IMR-90 (cell line): ENCODE measurements around the gene OGFOD3. TPM values are rescaled to one million over a fixed set of nuclear protein-coding genes. Genes with fewer than 3 reads are reported as not detected.

Source experiments
- ATAC-seq: fragments of 200-7000 bp; cut with Tn5 transposase; 2 replicates; pipeline ENCODE4 v1.9.1; 2020; ENCODE audit warnings: low read depth, mild to moderate bottlenecking, moderate library complexity
- BruUV-seq: library from RNA; stranded (reverse); fragments of 400-500 nt; replicated peaks from 2 replicates; lab custom pipeline; 2021; lab: Mats Ljungman, UMichigan
- CTCF ChIA-PET: fragments of 300-600 bp; formaldehyde crosslinking; extraction: SDS; loops from one replicate; lab custom pipeline; 2021; ENCODE audit warnings: antibody characterized with exemption; lab: Yijun Ruan, JAX
- POLR2A ChIA-PET: fragments of 300-600 bp; sonication (Branson Sonifier 250); formaldehyde crosslinking; loops from one replicate; lab custom pipeline; 2022; ENCODE audit warnings: antibody characterized with exemption; ENCODE audit not compliant: unreplicated experiment; lab: Charles Lee
- DNase-seq: peaks from one replicate; pipeline ENCODE4 v3.0.0; 2013
- H2AFZ ChIP-seq: replicated peaks from 2 replicates; pipeline ENCODE3; 2013; ENCODE audit warnings: low read length, mild to moderate bottlenecking; ENCODE audit not compliant: poor library complexity
- H2AK5ac ChIP-seq: 2 replicates; pipeline ENCODE4 v1.6.1; 2013; ENCODE audit warnings: low read depth, low read length, inconsistent platforms
- H2AK9ac ChIP-seq: replicated peaks from 2 replicates; pipeline ENCODE3; 2013; ENCODE audit warnings: mild to moderate bottlenecking, low read depth, low read length, moderate library complexity; ENCODE audit not compliant: poor library complexity
- H2BK120ac ChIP-seq: 2 replicates; pipeline ENCODE4 v1.6.1; 2013; ENCODE audit warnings: low read depth, low read length, inconsistent platforms
- H2BK15ac ChIP-seq: 3 replicates; pipeline ENCODE4 v1.6.1; 2013; ENCODE audit warnings: low read depth, low read length, inconsistent platforms
- H2BK20ac ChIP-seq: 2 replicates; pipeline ENCODE4 v1.6.1; 2013; ENCODE audit warnings: low read depth, mild to moderate bottlenecking, inconsistent platforms, low read length, moderate library complexity
- H2BK5ac ChIP-seq: 2 replicates; pipeline ENCODE4 v1.6.1; 2013; ENCODE audit warnings: mild to moderate bottlenecking, low read depth, low read length, inconsistent platforms; ENCODE audit not compliant: poor library complexity, severe bottlenecking
- H3K14ac ChIP-seq: replicated peaks from 2 replicates; pipeline ENCODE4 v1.6.1; 2013; ENCODE audit warnings: low read depth, low read length, inconsistent platforms
- H3K18ac ChIP-seq: 2 replicates; pipeline ENCODE4 v1.6.1; 2013; ENCODE audit warnings: low read depth, low read length, control low read depth
- H3K23ac ChIP-seq: 2 replicates; pipeline ENCODE4 v1.6.1; 2013; ENCODE audit warnings: low read depth, low read length, inconsistent platforms
- H3K27ac ChIP-seq: 2 replicates; pipeline ENCODE4 v1.5.1; 2013; ENCODE audit warnings: mild to moderate bottlenecking, control low read depth, low read length; ENCODE audit not compliant: insufficient read depth
- H3K27me3 ChIP-seq: 2 replicates; pipeline ENCODE4 v1.6.1; 2013; ENCODE audit warnings: low read length; ENCODE audit not compliant: control insufficient read depth, insufficient read depth
- H3K36me3 ChIP-seq: 2 replicates; pipeline ENCODE4 v1.6.1; 2013; ENCODE audit warnings: low read length, mixed read lengths; ENCODE audit not compliant: control insufficient read depth, insufficient read depth
- H3K4ac ChIP-seq: 2 replicates; pipeline ENCODE4 v1.6.1; 2013; ENCODE audit warnings: low read depth, low read length, inconsistent platforms
- H3K4me1 ChIP-seq: 2 replicates; pipeline ENCODE4 v1.6.1; 2013; ENCODE audit warnings: low read length, mixed read lengths; ENCODE audit not compliant: control insufficient read depth, insufficient read depth
- H3K4me2 ChIP-seq: 2 replicates; pipeline ENCODE4 v1.6.1; 2013; ENCODE audit warnings: low read depth, mild to moderate bottlenecking, control low read depth, low read length, moderate library complexity
- H3K4me3 ChIP-seq: 2 replicates; pipeline ENCODE4 v1.5.1; 2013; ENCODE audit warnings: low read depth, mild to moderate bottlenecking, control low read depth, low read length, moderate library complexity; ENCODE audit not compliant: insufficient read depth
- H3K56ac ChIP-seq: 2 replicates; pipeline ENCODE4 v1.6.1; 2013; ENCODE audit warnings: low read length, inconsistent platforms; ENCODE audit not compliant: insufficient read depth; ENCODE audit errors: extremely low read depth
- H3K79me1 ChIP-seq, 2 experiments: 2 replicates each; pipeline ENCODE4 v1.6.1; 2013; ENCODE audit warnings: low read length in 2 of 2, inconsistent platforms in 1 of 2, low read depth in 1 of 2
- H3K9ac ChIP-seq: 2 replicates; pipeline ENCODE4 v1.6.1; 2013; ENCODE audit warnings: low read depth, low read length, control low read depth
- H3K9me1 ChIP-seq: 2 replicates; pipeline ENCODE4 v1.6.1; 2013; ENCODE audit warnings: low read length, inconsistent platforms; ENCODE audit not compliant: insufficient read depth
- H3K9me3 ChIP-seq: 2 replicates; pipeline ENCODE4 v1.6.1; 2013; ENCODE audit warnings: low read length; ENCODE audit not compliant: control insufficient read depth, insufficient read depth
- H4K20me1 ChIP-seq: 2 replicates; pipeline ENCODE4 v1.6.1; 2013; ENCODE audit warnings: low read length, inconsistent platforms; ENCODE audit not compliant: insufficient read depth
- H4K5ac ChIP-seq: 2 replicates; pipeline ENCODE4 v1.6.1; 2013; ENCODE audit warnings: mild to moderate bottlenecking, low read depth, low read length, control low read depth
- H4K8ac ChIP-seq, 2 experiments: 2 replicates each; pipeline ENCODE4 v1.6.1; 2013; ENCODE audit warnings: low read depth in 2 of 2, low read length in 2 of 2, control low read depth in 1 of 2, inconsistent platforms in 1 of 2
- H4K91ac ChIP-seq: 2 replicates; pipeline ENCODE4 v1.6.1; 2013; ENCODE audit warnings: low read depth, low read length, inconsistent platforms; ENCODE audit not compliant: insufficient read depth
- BHLHE40 ChIP-seq: fragments of 150-350 bp; IDR thresholded peaks from 2 replicates; pipeline ENCODE4 v1.6.1; 2016; ENCODE audit warnings: mild to moderate bottlenecking, low read depth, low read length
- CEBPB ChIP-seq: IDR thresholded peaks from 2 replicates; pipeline ENCODE4 v1.6.1; 2012; ENCODE audit warnings: low read depth, low read length, improper control_type of control experiment
- CHD1 ChIP-seq: IDR thresholded peaks from 2 replicates; pipeline ENCODE4 v1.6.1; 2012; ENCODE audit warnings: low read depth, low read length, improper control_type of control experiment
- FOS ChIP-seq: fragments of 150-350 bp; IDR thresholded peaks from 2 replicates; pipeline ENCODE4 v1.6.1; 2016; ENCODE audit warnings: low read depth, low read length
- MAFK ChIP-seq: IDR thresholded peaks from 2 replicates; pipeline ENCODE4 v1.6.1; 2012; ENCODE audit warnings: low read depth, low read length, improper control_type of control experiment
- MAZ ChIP-seq: IDR thresholded peaks from 2 replicates; pipeline ENCODE4 v1.6.1; 2012; ENCODE audit warnings: low read depth, mild to moderate bottlenecking, low read length, improper control_type of control experiment, moderate library complexity, borderline replicate concordance
- MXI1 ChIP-seq: IDR thresholded peaks from 2 replicates; pipeline ENCODE4 v1.6.1; 2012; ENCODE audit warnings: low read depth, mild to moderate bottlenecking, low read length, moderate library complexity, borderline replicate concordance
- NFE2L2 ChIP-seq: fragments of 150-350 bp; IDR thresholded peaks from 2 replicates; pipeline ENCODE4 v1.6.1; 2016; ENCODE audit warnings: low read depth, mild to moderate bottlenecking, low read length
- POLR2A ChIP-seq: IDR thresholded peaks from 2 replicates; pipeline ENCODE4 v1.6.1; 2012; ENCODE audit warnings: mild to moderate bottlenecking, low read depth, low read length
- RAD21 ChIP-seq: IDR thresholded peaks from 2 replicates; pipeline ENCODE4 v1.6.1; 2012; ENCODE audit warnings: low read length, improper control_type of control experiment
- RCOR1 ChIP-seq: IDR thresholded peaks from 2 replicates; pipeline ENCODE4 v1.6.1; 2012; ENCODE audit warnings: mild to moderate bottlenecking, low read length, improper control_type of control experiment; ENCODE audit not compliant: insufficient replicate concordance
- RFX5 ChIP-seq: IDR thresholded peaks from 2 replicates; pipeline ENCODE4 v1.8.0; 2012; ENCODE audit warnings: low read depth, mild to moderate bottlenecking, low read length, moderate library complexity
- SMC3 ChIP-seq: fragments of 150-350 bp; IDR thresholded peaks from 2 replicates; pipeline ENCODE4 v1.6.1; 2016; ENCODE audit warnings: low read depth, mild to moderate bottlenecking, antibody characterized with exemption, low read length, moderate library complexity
- USF2 ChIP-seq: fragments of 150-350 bp; IDR thresholded peaks from 2 replicates; pipeline ENCODE4 v1.6.1; 2017; ENCODE audit warnings: mild to moderate bottlenecking, antibody characterized with exemption, low read length, low read depth
- WGBS, 2 experiments: methylation state at CpG; one replicate each; pipeline versions ENCODE4 v1.1.5 to v1.1.7; 2013; ENCODE audit warnings: missing lambda C conversion rate in 2 of 2; ENCODE audit not compliant: insufficient read length in 1 of 2; ENCODE audit errors: extremely low coverage in 2 of 2; 5-methylcytosine and 5-hydroxymethylcytosine counted together
- dilution Hi-C: fragments of 300-500 bp; cut with HindIII; formaldehyde crosslinking; loops from one replicate; pipeline ENCODE4 v1.14.3; 2018; ENCODE audit warnings: low sequenced_read_pairs; ENCODE audit not compliant: unreplicated experiment
- in situ Hi-C: fragments of 300-500 bp; cut with MboI; formaldehyde crosslinking; loops from 3 replicates; pipeline ENCODE4 v1.14.3; 2019; ENCODE audit warnings: low sequenced_read_pairs, inconsistent platforms, mixed read lengths
- intact Hi-C: fragments of 100-400 bp; cut with micrococcal nuclease; formaldehyde crosslinking; loops from 2 replicates; pipeline ENCODE4 v1.10.0; 2022
- polyA plus RNA-seq, 3 experiments: library from polyadenylated mRNA; depleted of rRNA; stranded (reverse); fragments of >200 nt; gene quantifications; 2 replicates each; pipeline ENCODE4 v1.2.3, GENCODE V29; 2012; ENCODE audit warnings: low replicate concordance in 1 of 3
- total RNA-seq: library from RNA; depleted of rRNA; stranded (reverse); fragments of >200 nt; gene quantifications from 2 replicates; pipeline ENCODE4 v1.2.3, GENCODE V29; 2012
- TF ChIP-seq, protein P1 (sequence below): fragments of 150-350 bp; IDR thresholded peaks from 2 replicates; pipeline ENCODE4 v1.6.1; 2016; ENCODE audit warnings: low read depth, mild to moderate bottlenecking, low read length, moderate library complexity, borderline replicate concordance

Gene OGFOD3
- total and polyA plus RNA-seq, 2 of the 4 experiments (the other 2 are of a cell fraction): 25.3 to 33.4 TPM

DNA sequence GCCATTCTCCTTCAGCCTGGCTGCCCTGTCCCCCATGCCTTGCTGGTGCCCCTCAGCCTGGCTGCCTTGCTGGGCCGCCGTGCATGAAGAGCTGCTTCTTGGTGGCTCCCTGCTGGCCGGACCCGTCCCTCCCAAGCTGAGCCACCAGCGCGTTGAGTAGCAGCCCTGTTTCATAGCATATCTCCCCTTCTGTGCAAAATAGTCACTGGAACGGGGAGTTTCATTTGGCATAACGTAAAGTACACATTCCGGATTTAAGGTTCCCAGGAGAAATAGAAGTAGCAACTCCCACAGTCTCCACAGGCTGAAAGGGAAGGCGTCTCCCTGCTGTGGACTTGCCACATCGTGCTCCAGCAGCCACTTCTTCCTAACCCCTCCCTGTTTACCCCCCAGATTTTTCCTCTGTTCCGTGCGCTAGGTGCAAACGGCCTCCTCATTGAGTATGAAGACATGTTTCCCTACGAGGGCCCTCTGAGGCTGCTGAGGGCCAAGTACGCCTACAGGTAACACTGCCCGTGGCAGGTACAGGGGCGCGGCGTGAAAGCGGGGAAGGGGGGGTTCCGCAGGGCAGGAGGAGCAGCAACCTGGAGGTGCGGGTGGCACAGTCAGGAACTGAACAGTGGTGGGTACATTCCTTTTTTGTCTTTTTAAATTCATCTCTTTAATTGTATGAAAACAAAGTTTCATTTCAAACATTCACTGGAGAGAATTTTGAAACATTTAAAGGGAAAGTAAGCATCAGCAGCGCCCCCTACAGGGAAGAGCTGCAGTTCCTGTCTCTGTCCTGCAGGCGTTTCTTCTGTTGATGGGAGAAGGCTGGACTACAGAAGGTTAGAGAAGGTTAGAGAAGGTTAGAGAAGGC, 5.8 kb upstream of the OGFOD3 start:
- Histone ChIP-seq H4K5ac (no peak overlapping the region), H3K27me3 (no peaks in the 10 kb centered on the region), H3K23ac (no peak overlapping the region), H2AK5ac (no peak overlapping the region), H3K27ac (no peak overlapping the region), H4K8ac (no peak overlapping the region), H2BK5ac (no peak overlapping the region), H2BK20ac (no peak overlapping the region), H3K14ac (no peak overlapping the region), H3K9me1 (no peaks in the 10 kb centered on the region), H4K20me1 (no peaks in the 10 kb centered on the region), H2AK9ac (no peak overlapping the region), H3K9ac (no peak overlapping the region), H3K4ac (no peak overlapping the region), H2BK120ac (no peak overlapping the region), H3K4me2 (no peak overlapping the region), H3K18ac (no peak overlapping the region), H3K79me1 (no peaks in the 10 kb centered on the region), H3K9me3 (peaks cover 5% of the 10 kb centered on the region; the same call in 1 of the 2 replicates), H2BK15ac (no peak overlapping the region), H4K91ac (no peak overlapping the region), H3K4me3 (no peak overlapping the region), H3K56ac (no peak overlapping the region), H3K36me3 (peaks cover 2% of the 10 kb centered on the region; the same call in 1 of the 2 replicates), H3K4me1 (no peaks in the 10 kb centered on the region), H2AFZ (peak overlapping the region; percentile 43)
- intact Hi-C loops (no loop called here), in situ Hi-C loops (no loop called here), dilution Hi-C loops (no loop called here)
- POLR2A ChIA-PET: no interaction called here
- peak; percentile 32 for DNase-seq
- CTCF ChIA-PET: no interaction called here
- WGBS, 2 experiments: 76% methylated on average over 9 of the region's 25 CpGs; no CpG with 5 or more reads in 1 of the 2 experiments
- ATAC-seq: peak; percentile 69
- BruUV-seq: no TSS peak
- no peak for TF ChIP-seq RCOR1
- TF ChIP-seq FOS: no peak
- TF ChIP-seq CHD1: no peak
- no peak for TF ChIP-seq CEBPB
- no peak for TF ChIP-seq POLR2A
- TF ChIP-seq MAZ: no peak
- TF ChIP-seq MXI1: no peak
- no peak for TF ChIP-seq MAFK
- TF ChIP-seq BHLHE40: no peak
- no peak for TF ChIP-seq USF2
- TF ChIP-seq RAD21: peak; percentile 33; the same call in 1 of the 2 replicates
- TF ChIP-seq, protein P1, sequence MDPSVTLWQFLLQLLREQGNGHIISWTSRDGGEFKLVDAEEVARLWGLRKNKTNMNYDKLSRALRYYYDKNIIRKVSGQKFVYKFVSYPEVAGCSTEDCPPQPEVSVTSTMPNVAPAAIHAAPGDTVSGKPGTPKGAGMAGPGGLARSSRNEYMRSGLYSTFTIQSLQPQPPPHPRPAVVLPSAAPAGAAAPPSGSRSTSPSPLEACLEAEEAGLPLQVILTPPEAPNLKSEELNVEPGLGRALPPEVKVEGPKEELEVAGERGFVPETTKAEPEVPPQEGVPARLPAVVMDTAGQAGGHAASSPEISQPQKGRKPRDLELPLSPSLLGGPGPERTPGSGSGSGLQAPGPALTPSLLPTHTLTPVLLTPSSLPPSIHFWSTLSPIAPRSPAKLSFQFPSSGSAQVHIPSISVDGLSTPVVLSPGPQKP: no peak
- TF ChIP-seq NFE2L2: no peak
- TF ChIP-seq SMC3: peak; percentile 35; the same call in 1 of the 2 replicates
- no peak for TF ChIP-seq RFX5
